Hippocampal formation (tissue), 2 donors: ENCODE measurements around the gene ZNF234.
A peak's percentile ranks its signal among the peaks of the same experiment; 100 is the strongest.
"Not testable (repeated sequence)": the region's sequence is repeated elsewhere in the genome, so short reads cannot be mapped to it uniquely, and the experiment has no call there.

Source experiments
- DNase-seq, 2 donors: peaks; one replicate each; lab custom pipeline; 2025; lab: John Stamatoyannopoulos, UW

Gene ZNF234

GRCh38 chr19:44182145-44182544 lies 40.8 kb downstream of the ZNF234 start:
- no peak for DNase-seq

- no peak for DNase-seq
Measured at GRCh38 chr19:44190020-44190419, 48.7 kb downstream of the ZNF234 start.

GRCh38 chr19:44192127-44192526 lies 50.8 kb downstream of the ZNF234 start:
- DNase-seq, result no peak

DNA sequence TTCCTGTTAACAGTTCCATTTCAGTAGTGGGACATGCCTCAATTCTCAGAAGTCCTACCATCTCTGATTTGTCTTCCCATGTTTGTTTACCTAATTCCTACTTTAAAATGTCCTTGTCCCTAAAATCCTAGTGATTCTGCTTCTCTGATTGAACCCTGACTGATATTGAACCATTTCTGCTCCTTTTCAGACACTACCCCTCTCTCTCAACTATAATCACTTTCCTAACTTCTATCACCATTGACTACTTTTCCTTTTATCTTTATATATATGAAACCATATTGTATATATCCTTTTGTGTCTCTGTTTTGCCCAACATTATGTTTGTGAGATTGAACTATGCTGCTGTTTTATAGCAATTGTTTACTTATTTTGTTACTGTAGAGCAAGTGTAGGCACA lies 55.4 kb downstream of the ZNF234 start:
- DNase-seq, result no peak

GRCh38 chr19:44202470-44202869 lies 61.1 kb downstream of the ZNF234 start:
- DNase-seq, result no peak

DNA sequence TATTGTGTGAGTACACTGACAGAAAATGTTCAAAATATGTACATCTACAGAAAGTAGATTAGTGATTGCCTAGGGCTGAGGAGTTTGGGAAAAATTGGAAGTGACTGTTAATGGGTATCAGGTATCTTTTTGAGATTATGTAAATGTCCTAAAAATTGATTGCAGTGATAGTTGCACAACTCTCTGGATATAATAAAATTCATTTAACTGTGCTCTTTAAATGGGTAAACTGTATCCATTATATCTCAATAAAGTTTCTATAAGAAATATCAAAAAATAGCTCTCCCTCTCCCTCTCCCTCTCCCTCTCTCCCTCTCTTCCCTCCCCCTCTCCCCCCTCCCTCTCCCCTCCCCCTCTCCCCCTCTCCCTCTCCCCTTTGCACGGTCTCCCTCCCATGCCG lies 61.6 kb downstream of the ZNF234 start:
- DNase-seq, result no peak

- DNase-seq, result not testable (repeated sequence)
Measured at GRCh38 chr19:44203877-44204276, 62.5 kb downstream of the ZNF234 start.

GRCh38 chr19:44204772-44205171 lies 63.4 kb downstream of the ZNF234 start:
- DNase-seq, result no peak

DNA sequence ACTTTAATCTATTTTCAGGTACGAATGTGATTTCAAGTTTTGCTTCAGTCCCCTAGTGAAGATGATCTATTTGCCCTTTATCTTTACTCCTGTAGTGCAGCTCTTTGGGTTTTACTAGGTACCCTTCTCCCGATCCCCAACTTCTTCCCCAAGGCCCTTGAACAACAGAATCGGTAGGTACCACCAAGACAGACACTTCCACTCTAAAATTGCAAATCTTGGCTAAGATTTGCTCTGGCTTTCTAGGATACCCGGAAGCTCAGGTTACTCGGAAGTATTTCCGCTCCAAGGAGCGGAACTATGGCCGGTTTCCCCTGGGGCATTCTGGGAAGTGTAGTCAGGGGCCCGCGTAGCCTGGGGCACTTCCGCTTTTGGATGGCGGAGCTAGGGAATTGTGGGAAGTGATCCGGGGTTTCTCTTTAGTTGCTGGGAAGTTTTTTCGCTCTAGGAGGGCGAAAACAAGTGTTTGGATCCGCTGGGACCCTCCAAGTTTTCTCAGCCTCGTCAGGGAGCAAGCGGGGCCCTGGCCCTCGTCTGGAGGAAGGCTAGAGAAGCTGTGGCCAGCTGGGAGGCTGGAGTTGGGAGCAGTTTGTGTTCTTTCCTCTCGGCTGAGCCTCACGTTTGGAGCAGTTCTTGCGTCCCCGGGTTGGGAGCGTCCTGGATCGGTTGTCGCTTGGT lies 65.9 kb downstream of the ZNF234 start:
- DNase-seq, result peak; percentile 86 to 95
